OCI-LY7 (cell line): ENCODE results near the gene KSR1. TPM values are rescaled to one million over a fixed set of nuclear protein-coding genes. Genes with fewer than 3 reads are reported as not detected.

Experiments
- BruUV-seq: library from RNA; stranded (reverse); fragments of 400-500 nt; replicated peaks from 2 replicates; lab custom pipeline; 2021; lab: Mats Ljungman, UMichigan
- CTCF ChIA-PET: fragments of 300-600 bp; sonication (Branson Sonifier 250); formaldehyde crosslinking; loops from one replicate; lab custom pipeline; 2022; ENCODE audit warnings: antibody characterized with exemption; ENCODE audit not compliant: unreplicated experiment; lab: Charles Lee
- POLR2A ChIA-PET: fragments of 300-600 bp; sonication (Branson Sonifier 250); formaldehyde crosslinking; loops from one replicate; lab custom pipeline; 2022; ENCODE audit warnings: antibody characterized with exemption; lab: Charles Lee
- DNase-seq: peaks from one replicate; pipeline ENCODE4 v3.0.0-alpha.2; 2015; ENCODE audit warnings: low spot score
- H2AFZ ChIP-seq: fragments of 200-600 bp; sonication (generic), shearing (Covaris generic); 2 replicates; pipeline ENCODE4 v1.6.1; 2014; ENCODE audit warnings: mild to moderate bottlenecking, antibody characterized with exemption, low read length, moderate library complexity
- H3K27ac ChIP-seq: fragments of 200-600 bp; sonication (generic); 2 replicates; pipeline ENCODE4 v1.5.1; 2014; ENCODE audit warnings: mixed run types, low read depth, mild to moderate bottlenecking, moderate library complexity, low read length, inconsistent platforms; ENCODE audit not compliant: poor library complexity, severe bottlenecking
- H3K36me3 ChIP-seq: fragments of 200-600 bp; sonication (generic); 2 replicates; pipeline ENCODE4 v1.6.1; 2014; ENCODE audit warnings: mild to moderate bottlenecking, antibody characterized with exemption, low read length, moderate library complexity, mixed read lengths; ENCODE audit not compliant: insufficient read depth
- H3K4me1 ChIP-seq: fragments of 200-600 bp; sonication (generic); 2 replicates; pipeline ENCODE4 v1.5.1; 2014; ENCODE audit warnings: mild to moderate bottlenecking, low read length; ENCODE audit not compliant: insufficient read depth, poor library complexity, severe bottlenecking
- H3K4me2 ChIP-seq: fragments of 200-600 bp; sonication (generic); 2 replicates; pipeline ENCODE4 v1.6.1; 2014; ENCODE audit warnings: mild to moderate bottlenecking, low read length
- H3K4me3 ChIP-seq: fragments of 200-600 bp; sonication (generic); 2 replicates; pipeline ENCODE4 v1.5.1; 2014; ENCODE audit warnings: mild to moderate bottlenecking, low read depth, low read length; ENCODE audit not compliant: poor library complexity, severe bottlenecking
- H3K79me2 ChIP-seq: fragments of 200-600 bp; sonication (generic); 2 replicates; pipeline ENCODE4 v1.6.1; 2016; ENCODE audit warnings: low read depth, mild to moderate bottlenecking, low read length, moderate library complexity, mixed read lengths; ENCODE audit not compliant: insufficient read depth
- H3K9me2 ChIP-seq: fragments of 200-600 bp; sonication (generic); 2 replicates; pipeline ENCODE4 v1.6.1; 2016; ENCODE audit warnings: mild to moderate bottlenecking, low read length, mixed read lengths; ENCODE audit not compliant: insufficient read depth
- H3K9me3 ChIP-seq: fragments of 200-600 bp; sonication (generic); 2 replicates; pipeline ENCODE4 v1.6.1; 2014; ENCODE audit warnings: mild to moderate bottlenecking, mixed run types, low read length, mixed read lengths
- H4K20me1 ChIP-seq: fragments of 200-600 bp; sonication (generic); 2 replicates; pipeline ENCODE4 v1.6.1; 2014; ENCODE audit warnings: mild to moderate bottlenecking, antibody characterized with exemption, low read length, moderate library complexity, mixed read lengths; ENCODE audit not compliant: insufficient read depth
- CTCF ChIP-seq: fragments of 200-600 bp; sonication (generic); conservative IDR thresholded peaks from 2 replicates; pipeline ENCODE4 v1.5.1; 2014; ENCODE audit warnings: mild to moderate bottlenecking, antibody characterized with exemption, low read length, moderate library complexity, mixed read lengths
- EZH2phosphoT487 ChIP-seq: fragments of 200-600 bp; sonication (generic); IDR thresholded peaks from 2 replicates; pipeline ENCODE4 v1.6.1; 2018; ENCODE audit warnings: low read depth, borderline replicate concordance, mild to moderate bottlenecking, mixed run types, antibody characterized with exemption, low read length, moderate library complexity, mixed read lengths
- intact Hi-C: fragments of 100-400 bp; cut with micrococcal nuclease; formaldehyde crosslinking; loops from one replicate; pipeline ENCODE4 v1.10.0; 2022; ENCODE audit not compliant: unreplicated experiment
- total RNA-seq, 2 experiments: library from RNA; depleted of rRNA in 1 of 2; stranded (reverse); fragments of >200 nt in 1 of 2; shearing (Covaris generic) in 1 of 2; gene quantifications; 2 replicates each; pipeline ENCODE4 v1.2.3, GENCODE V29; 2014 to 2022

KSR1 gene
- total RNA-seq, 2 experiments from 2014 or later: 2.2 to 4.1 TPM

GRCh38 chr17:27567563-27567859 lies 111.3 kb downstream of the KSR1 start:
- H2AFZ ChIP-seq: no peak overlapping the region
- no peaks in the 10 kb centered on the region for H4K20me1 ChIP-seq
- no peaks in the 10 kb centered on the region for H3K9me3 ChIP-seq
- intact Hi-C loops: no loop called here
- H3K4me1 ChIP-seq: no peaks in the 10 kb centered on the region
- ChIA-PET CTCF (no interaction called here), POLR2A (no interaction called here)
- no TSS peak for BruUV-seq
- no peak overlapping the region for H3K4me2 ChIP-seq
- no peaks in the 10 kb centered on the region for H3K36me3 ChIP-seq
- no peaks in the 10 kb centered on the region for H3K79me2 ChIP-seq
- H3K4me3 ChIP-seq: no peak overlapping the region
- no peak overlapping the region for H3K27ac ChIP-seq
- no peak for TF ChIP-seq EZH2phosphoT487
- TF ChIP-seq CTCF: no peak
- H3K9me2 ChIP-seq: no peaks in the 10 kb centered on the region
- no peak for DNase-seq

- Histone ChIP-seq H3K36me3 (no peaks in the 10 kb centered on the region), H2AFZ (no peak overlapping the region), H3K9me3 (no peaks in the 10 kb centered on the region), H3K9me2 (no peaks in the 10 kb centered on the region), H3K27ac (no peak overlapping the region), H3K4me3 (no peak overlapping the region), H3K4me1 (no peaks in the 10 kb centered on the region), H3K79me2 (no peaks in the 10 kb centered on the region), H4K20me1 (no peaks in the 10 kb centered on the region), H3K4me2 (no peak overlapping the region)
- intact Hi-C loops: no loop called here
- no TSS peak for BruUV-seq
- DNase-seq: no peak
- TF ChIP-seq EZH2phosphoT487 (no peak), CTCF (no peak)
- CTCF ChIA-PET: no interaction called here
- POLR2A ChIA-PET: interaction anchor here (0.7 kb wide), 1 partner anchor 133 kb away, joined by 3 read pairs; no protein-coding TSS in a partner anchor
These were observed 112.0 kb downstream of the KSR1 start for GRCh38 chr17:27568216-27568615.

DNA sequence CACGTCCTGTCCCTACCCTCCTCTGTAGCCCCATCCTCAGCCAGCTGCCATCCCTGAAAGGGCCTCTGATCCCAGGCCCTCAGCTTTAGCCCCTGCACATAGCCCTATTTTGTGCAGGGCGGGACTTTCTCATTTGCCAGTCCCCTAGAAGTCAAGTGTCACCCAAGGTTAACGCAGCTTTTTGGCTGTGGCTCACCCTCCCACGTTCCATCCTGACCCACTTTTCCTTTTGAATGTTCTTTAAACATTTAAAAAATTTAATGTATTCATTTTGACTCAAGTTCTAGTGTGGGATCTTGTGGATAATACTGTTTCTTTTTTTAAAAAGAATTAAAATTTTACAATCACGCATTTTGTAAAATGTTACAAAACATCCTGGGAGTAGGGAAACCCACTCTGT lies 112.6 kb downstream of the KSR1 start:
- TF ChIP-seq CTCF (no peak), EZH2phosphoT487 (no peak)
- Histone ChIP-seq H3K27ac (no peak overlapping the region), H3K36me3 (no peaks in the 10 kb centered on the region), H3K4me3 (no peak overlapping the region), H3K4me2 (no peak overlapping the region), H3K79me2 (no peaks in the 10 kb centered on the region), H3K4me1 (no peaks in the 10 kb centered on the region), H2AFZ (no peak overlapping the region), H3K9me2 (no peaks in the 10 kb centered on the region), H4K20me1 (no peaks in the 10 kb centered on the region), H3K9me3 (no peaks in the 10 kb centered on the region)
- ChIA-PET CTCF (no interaction called here), POLR2A (interaction anchor here (0.6 kb wide), 1 partner anchor 252 kb away, joined by 3 read pairs; no protein-coding TSS in a partner anchor)
- intact Hi-C loops: loop anchor here (1.0 kb wide), 1 partner anchor 32 kb away; no protein-coding TSS in a partner anchor
- BruUV-seq: no TSS peak
- DNase-seq: no peak
